IMR-90 (cell line): ENCODE results near the gene FKRP. TPM values are rescaled to one million over a fixed set of nuclear protein-coding genes. Genes with fewer than 3 reads are reported as not detected.
A peak's percentile ranks its signal among the peaks of the same experiment; 100 is the strongest.

ENCODE experiments used
- ATAC-seq: fragments of 200-7000 bp; cut with Tn5 transposase; 2 replicates; pipeline ENCODE4 v1.9.1; 2020; ENCODE audit warnings: low read depth, mild to moderate bottlenecking, moderate library complexity
- BruUV-seq: library from RNA; stranded (reverse); fragments of 400-500 nt; replicated peaks from 2 replicates; lab custom pipeline; 2021; lab: Mats Ljungman, UMichigan
- CTCF ChIA-PET: fragments of 300-600 bp; formaldehyde crosslinking; extraction: SDS; loops from one replicate; lab custom pipeline; 2021; ENCODE audit warnings: antibody characterized with exemption; lab: Yijun Ruan, JAX
- POLR2A ChIA-PET: fragments of 300-600 bp; sonication (Branson Sonifier 250); formaldehyde crosslinking; loops from one replicate; lab custom pipeline; 2022; ENCODE audit warnings: antibody characterized with exemption; ENCODE audit not compliant: unreplicated experiment; lab: Charles Lee
- DNase-seq: peaks from one replicate; pipeline ENCODE4 v3.0.0; 2013
- H2AFZ ChIP-seq: replicated peaks from 2 replicates; pipeline ENCODE3; 2013; ENCODE audit warnings: low read length, mild to moderate bottlenecking; ENCODE audit not compliant: poor library complexity
- H2AK5ac ChIP-seq: 2 replicates; pipeline ENCODE4 v1.6.1; 2013; ENCODE audit warnings: low read depth, low read length, inconsistent platforms
- H2AK9ac ChIP-seq: replicated peaks from 2 replicates; pipeline ENCODE3; 2013; ENCODE audit warnings: mild to moderate bottlenecking, low read depth, low read length, moderate library complexity; ENCODE audit not compliant: poor library complexity
- H2BK120ac ChIP-seq: 2 replicates; pipeline ENCODE4 v1.6.1; 2013; ENCODE audit warnings: low read depth, low read length, inconsistent platforms
- H2BK15ac ChIP-seq: 3 replicates; pipeline ENCODE4 v1.6.1; 2013; ENCODE audit warnings: low read depth, low read length, inconsistent platforms
- H2BK20ac ChIP-seq: 2 replicates; pipeline ENCODE4 v1.6.1; 2013; ENCODE audit warnings: low read depth, mild to moderate bottlenecking, inconsistent platforms, low read length, moderate library complexity
- H2BK5ac ChIP-seq: 2 replicates; pipeline ENCODE4 v1.6.1; 2013; ENCODE audit warnings: mild to moderate bottlenecking, low read depth, low read length, inconsistent platforms; ENCODE audit not compliant: poor library complexity, severe bottlenecking
- H3K14ac ChIP-seq: replicated peaks from 2 replicates; pipeline ENCODE4 v1.6.1; 2013; ENCODE audit warnings: low read depth, low read length, inconsistent platforms
- H3K18ac ChIP-seq: 2 replicates; pipeline ENCODE4 v1.6.1; 2013; ENCODE audit warnings: low read depth, low read length, control low read depth
- H3K23ac ChIP-seq: 2 replicates; pipeline ENCODE4 v1.6.1; 2013; ENCODE audit warnings: low read depth, low read length, inconsistent platforms
- H3K27ac ChIP-seq: 2 replicates; pipeline ENCODE4 v1.5.1; 2013; ENCODE audit warnings: mild to moderate bottlenecking, control low read depth, low read length; ENCODE audit not compliant: insufficient read depth
- H3K27me3 ChIP-seq: 2 replicates; pipeline ENCODE4 v1.6.1; 2013; ENCODE audit warnings: low read length; ENCODE audit not compliant: control insufficient read depth, insufficient read depth
- H3K36me3 ChIP-seq: 2 replicates; pipeline ENCODE4 v1.6.1; 2013; ENCODE audit warnings: low read length, mixed read lengths; ENCODE audit not compliant: control insufficient read depth, insufficient read depth
- H3K4ac ChIP-seq: 2 replicates; pipeline ENCODE4 v1.6.1; 2013; ENCODE audit warnings: low read depth, low read length, inconsistent platforms
- H3K4me1 ChIP-seq: 2 replicates; pipeline ENCODE4 v1.6.1; 2013; ENCODE audit warnings: low read length, mixed read lengths; ENCODE audit not compliant: control insufficient read depth, insufficient read depth
- H3K4me2 ChIP-seq: 2 replicates; pipeline ENCODE4 v1.6.1; 2013; ENCODE audit warnings: low read depth, mild to moderate bottlenecking, control low read depth, low read length, moderate library complexity
- H3K4me3 ChIP-seq: 2 replicates; pipeline ENCODE4 v1.5.1; 2013; ENCODE audit warnings: low read depth, mild to moderate bottlenecking, control low read depth, low read length, moderate library complexity; ENCODE audit not compliant: insufficient read depth
- H3K56ac ChIP-seq: 2 replicates; pipeline ENCODE4 v1.6.1; 2013; ENCODE audit warnings: low read length, inconsistent platforms; ENCODE audit not compliant: insufficient read depth; ENCODE audit errors: extremely low read depth
- H3K79me1 ChIP-seq, 2 experiments: 2 replicates each; pipeline ENCODE4 v1.6.1; 2013; ENCODE audit warnings: low read length in 2 of 2, inconsistent platforms in 1 of 2, low read depth in 1 of 2
- H3K9ac ChIP-seq: 2 replicates; pipeline ENCODE4 v1.6.1; 2013; ENCODE audit warnings: low read depth, low read length, control low read depth
- H3K9me1 ChIP-seq: 2 replicates; pipeline ENCODE4 v1.6.1; 2013; ENCODE audit warnings: low read length, inconsistent platforms; ENCODE audit not compliant: insufficient read depth
- H3K9me3 ChIP-seq: 2 replicates; pipeline ENCODE4 v1.6.1; 2013; ENCODE audit warnings: low read length; ENCODE audit not compliant: control insufficient read depth, insufficient read depth
- H4K20me1 ChIP-seq: 2 replicates; pipeline ENCODE4 v1.6.1; 2013; ENCODE audit warnings: low read length, inconsistent platforms; ENCODE audit not compliant: insufficient read depth
- H4K5ac ChIP-seq: 2 replicates; pipeline ENCODE4 v1.6.1; 2013; ENCODE audit warnings: mild to moderate bottlenecking, low read depth, low read length, control low read depth
- H4K8ac ChIP-seq, 2 experiments: 2 replicates each; pipeline ENCODE4 v1.6.1; 2013; ENCODE audit warnings: low read depth in 2 of 2, low read length in 2 of 2, control low read depth in 1 of 2, inconsistent platforms in 1 of 2
- H4K91ac ChIP-seq: 2 replicates; pipeline ENCODE4 v1.6.1; 2013; ENCODE audit warnings: low read depth, low read length, inconsistent platforms; ENCODE audit not compliant: insufficient read depth
- FOS ChIP-seq: fragments of 150-350 bp; IDR thresholded peaks from 2 replicates; pipeline ENCODE4 v1.6.1; 2016; ENCODE audit warnings: low read depth, low read length
- MAZ ChIP-seq: IDR thresholded peaks from 2 replicates; pipeline ENCODE4 v1.6.1; 2012; ENCODE audit warnings: low read depth, mild to moderate bottlenecking, low read length, improper control_type of control experiment, moderate library complexity, borderline replicate concordance
- MXI1 ChIP-seq: IDR thresholded peaks from 2 replicates; pipeline ENCODE4 v1.6.1; 2012; ENCODE audit warnings: low read depth, mild to moderate bottlenecking, low read length, moderate library complexity, borderline replicate concordance
- NFE2L2 ChIP-seq: fragments of 150-350 bp; IDR thresholded peaks from 2 replicates; pipeline ENCODE4 v1.6.1; 2016; ENCODE audit warnings: low read depth, mild to moderate bottlenecking, low read length
- POLR2A ChIP-seq: IDR thresholded peaks from 2 replicates; pipeline ENCODE4 v1.6.1; 2012; ENCODE audit warnings: mild to moderate bottlenecking, low read depth, low read length
- SMC3 ChIP-seq: fragments of 150-350 bp; IDR thresholded peaks from 2 replicates; pipeline ENCODE4 v1.6.1; 2016; ENCODE audit warnings: low read depth, mild to moderate bottlenecking, antibody characterized with exemption, low read length, moderate library complexity
- WGBS, 2 experiments: methylation state at CpG; one replicate each; pipeline versions ENCODE4 v1.1.5 to v1.1.7; 2013; ENCODE audit warnings: missing lambda C conversion rate in 2 of 2; ENCODE audit not compliant: insufficient read length in 1 of 2; ENCODE audit errors: extremely low coverage in 2 of 2; 5-methylcytosine and 5-hydroxymethylcytosine counted together
- dilution Hi-C: fragments of 300-500 bp; cut with HindIII; formaldehyde crosslinking; loops from one replicate; pipeline ENCODE4 v1.14.3; 2018; ENCODE audit warnings: low sequenced_read_pairs; ENCODE audit not compliant: unreplicated experiment
- in situ Hi-C: fragments of 300-500 bp; cut with MboI; formaldehyde crosslinking; loops from 3 replicates; pipeline ENCODE4 v1.14.3; 2019; ENCODE audit warnings: low sequenced_read_pairs, inconsistent platforms, mixed read lengths
- intact Hi-C: fragments of 100-400 bp; cut with micrococcal nuclease; formaldehyde crosslinking; loops from 2 replicates; pipeline ENCODE4 v1.10.0; 2022
- polyA plus RNA-seq, 3 experiments: library from polyadenylated mRNA; depleted of rRNA; stranded (reverse); fragments of >200 nt; gene quantifications; 2 replicates each; pipeline ENCODE4 v1.2.3, GENCODE V29; 2012; ENCODE audit warnings: low replicate concordance in 1 of 3
- total RNA-seq: library from RNA; depleted of rRNA; stranded (reverse); fragments of >200 nt; gene quantifications from 2 replicates; pipeline ENCODE4 v1.2.3, GENCODE V29; 2012
- TF ChIP-seq, protein P1 (sequence below): fragments of 150-350 bp; IDR thresholded peaks from 2 replicates; pipeline ENCODE4 v1.6.1; 2016; ENCODE audit warnings: low read depth, mild to moderate bottlenecking, low read length, moderate library complexity, borderline replicate concordance
- TF ChIP-seq, protein P2 (sequence below): fragments of 150-350 bp; IDR thresholded peaks from 2 replicates; pipeline ENCODE4 v1.6.1; 2017; ENCODE audit warnings: mild to moderate bottlenecking, antibody characterized with exemption, low read length, low read depth

The FKRP gene
- total and polyA plus RNA-seq, 2 of the 4 experiments (the other 2 are of a cell fraction), result 6.1 to 25.3 TPM

DNA sequence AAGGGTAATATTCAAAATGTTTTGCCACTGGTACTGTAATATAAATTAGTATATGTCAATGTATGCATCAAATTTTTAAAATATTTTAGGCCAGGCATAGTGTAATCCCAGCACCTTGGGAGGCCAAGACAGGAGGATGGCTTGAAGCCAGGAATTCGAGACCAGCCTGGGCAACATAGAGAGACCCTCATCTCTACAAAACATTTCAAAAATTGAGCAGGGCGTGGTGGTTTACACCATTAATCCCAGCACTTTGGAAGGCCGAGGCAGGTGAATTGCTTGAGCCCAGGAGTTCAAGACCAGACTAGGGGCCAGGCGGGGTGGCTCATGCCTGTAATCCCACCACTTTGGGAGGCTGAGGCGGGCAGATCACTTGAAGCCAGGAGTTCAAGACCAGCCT lies 14.5 kb downstream of the FKRP start:
- no peak for ATAC-seq
- 100% methylated on average over 3 of the region's 5 CpGs; no CpG with 5 or more reads in 1 of the 2 experiments for WGBS, 2 experiments
- Histone ChIP-seq H3K4me2 (no peak overlapping the region), H3K23ac (no peak overlapping the region), H2AFZ (no peak overlapping the region), H4K20me1 (peaks cover 17% of the 10 kb centered on the region), H2BK120ac (0 out of 2 replicates have a peak overlapping the region, but pooled peaks have one; percentile 3), H3K14ac (no peak overlapping the region), H3K9me1 (peaks cover 9% of the 10 kb centered on the region), H2AK5ac (0 out of 2 replicates have a peak overlapping the region, but pooled peaks have one; percentile 12), H3K27me3 (no peaks in the 10 kb centered on the region), H3K4ac (peak overlapping the region; percentile 54; the same call in 1 of the 2 replicates), H2AK9ac (no peak overlapping the region), H4K5ac (no peak overlapping the region), H3K4me1 (peaks cover 9% of the 10 kb centered on the region), H3K9ac (no peak overlapping the region), H3K27ac (peak overlapping the region; percentile 68; the same call in 1 of the 2 replicates), H3K36me3 (peaks cover 13% of the 10 kb centered on the region), H3K79me1 (peaks cover 4 to 22% of the 10 kb centered on the region in 2 experiments; a peak in 2 of 4 replicates), H3K9me3 (no peaks in the 10 kb centered on the region), H4K91ac (0 out of 2 replicates have a peak overlapping the region, but pooled peaks have one; percentile 29), H2BK5ac (peak overlapping the region; percentile 9), H3K56ac (no peak overlapping the region), H3K4me3 (no peak overlapping the region), H2BK20ac (no peak overlapping the region; the same call in 1 of the 2 replicates), H2BK15ac (no peak overlapping the region), H3K18ac (peak overlapping the region; percentile 58; the same call in 1 of the 2 replicates), H4K8ac (no peak overlapping the region)
- no peak for DNase-seq
- TF ChIP-seq NFE2L2 (no peak), SMC3 (no peak), MAZ (no peak), POLR2A (no peak), MXI1 (no peak), FOS (no peak)
- TF ChIP-seq, protein P1, sequence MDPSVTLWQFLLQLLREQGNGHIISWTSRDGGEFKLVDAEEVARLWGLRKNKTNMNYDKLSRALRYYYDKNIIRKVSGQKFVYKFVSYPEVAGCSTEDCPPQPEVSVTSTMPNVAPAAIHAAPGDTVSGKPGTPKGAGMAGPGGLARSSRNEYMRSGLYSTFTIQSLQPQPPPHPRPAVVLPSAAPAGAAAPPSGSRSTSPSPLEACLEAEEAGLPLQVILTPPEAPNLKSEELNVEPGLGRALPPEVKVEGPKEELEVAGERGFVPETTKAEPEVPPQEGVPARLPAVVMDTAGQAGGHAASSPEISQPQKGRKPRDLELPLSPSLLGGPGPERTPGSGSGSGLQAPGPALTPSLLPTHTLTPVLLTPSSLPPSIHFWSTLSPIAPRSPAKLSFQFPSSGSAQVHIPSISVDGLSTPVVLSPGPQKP, result no peak
- TF ChIP-seq, protein P2, sequence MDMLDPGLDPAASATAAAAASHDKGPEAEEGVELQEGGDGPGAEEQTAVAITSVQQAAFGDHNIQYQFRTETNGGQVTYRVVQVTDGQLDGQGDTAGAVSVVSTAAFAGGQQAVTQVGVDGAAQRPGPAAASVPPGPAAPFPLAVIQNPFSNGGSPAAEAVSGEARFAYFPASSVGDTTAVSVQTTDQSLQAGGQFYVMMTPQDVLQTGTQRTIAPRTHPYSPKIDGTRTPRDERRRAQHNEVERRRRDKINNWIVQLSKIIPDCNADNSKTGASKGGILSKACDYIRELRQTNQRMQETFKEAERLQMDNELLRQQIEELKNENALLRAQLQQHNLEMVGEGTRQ, result no peak
- dilution Hi-C loops (no loop called here), intact Hi-C loops (loop anchor here (1.0 kb wide), 1 partner anchor 24 kb away; no protein-coding TSS in a partner anchor), in situ Hi-C loops (no loop called here)
- BruUV-seq, result no TSS peak
- ChIA-PET CTCF (no interaction called here), POLR2A (no interaction called here)
